ENCODE measurements around the gene HOXC9. TPM values are rescaled to one million over a fixed set of nuclear protein-coding genes. Genes with fewer than 3 reads are reported as not detected.

The HOXC9 gene
- total and polyA plus RNA-seq, 8 donors: 0.08 TPM; not detected in 7

GRCh38 chr12:53980802-53981496, 19.0 kb upstream of the HOXC9 start:
- WGBS, 5 donors: 23 to 34% (median 29%) methylated on average over 15 of the region's 15 CpGs

GRCh38 chr12:53981634-53982565, 18.1 kb upstream of the HOXC9 start:
- Histone ChIP-seq H3K27ac (no peak overlapping the region), H3K4me3 (no peak overlapping the region), H3K4me1 (peaks cover 15 to 38% (median 28%) of the 10 kb centered on the region in 4 donors), H3K36me3 (no peaks in the 10 kb centered on the region), H3K9me3 (peaks cover 0 to 17% (median 1%) of the 10 kb centered on the region in 4 donors), H3K27me3 (peaks cover 55 to 100% (median 99%) of the 10 kb centered on the region in 3 donors)
- WGBS, 5 donors: 17 to 24% (median 20%) methylated on average over 30 of the region's 30 CpGs
- intact Hi-C loops (cut with DNase I; ENCODE audit: low total_unique reads): no loop called here
- DNase-seq: no peak
- TF ChIP-seq CTCF (IDR thresholded peaks at IDR 0.05) (no peak), POLR2AphosphoS5 (IDR thresholded peaks at IDR 0.05) (no peak), EP300 (IDR thresholded peaks at IDR 0.05) (no peak), POLR2A (IDR thresholded peaks at IDR 0.05) (no peak)

More at GRCh38 chr12:53980802-53981496, 19.0 kb upstream of the HOXC9 start:
- Histone ChIP-seq H3K9me3 (peaks cover 0 to 17% (median 1%) of the 10 kb centered on the region in 4 donors), H3K27ac (no peak overlapping the region), H3K4me1 (peaks cover 11 to 32% (median 22%) of the 10 kb centered on the region in 4 donors), H3K36me3 (no peaks in the 10 kb centered on the region), H3K4me3 (no peak overlapping the region), H3K27me3 (peaks cover 54 to 100% (median 99%) of the 10 kb centered on the region in 3 donors)
- intact Hi-C loops (cut with DNase I; ENCODE audit: low total_unique reads): no loop called here
- no peak for DNase-seq
- TF ChIP-seq CTCF (IDR thresholded peaks at IDR 0.05): no peak
- no peak for TF ChIP-seq POLR2AphosphoS5 (IDR thresholded peaks at IDR 0.05)
- TF ChIP-seq POLR2A (IDR thresholded peaks at IDR 0.05): no peak
- no peak for TF ChIP-seq EP300 (IDR thresholded peaks at IDR 0.05)

GRCh38 chr12:53982648-53983567, 17.1 kb upstream of the HOXC9 start:
- TF ChIP-seq EP300 (IDR thresholded peaks at IDR 0.05): no peak
- no peak for TF ChIP-seq POLR2A (IDR thresholded peaks at IDR 0.05)
- TF ChIP-seq POLR2AphosphoS5 (IDR thresholded peaks at IDR 0.05): no peak
- peaks cover 0 to 17% (median 1%) of the 10 kb centered on the region in 4 donors for H3K9me3 ChIP-seq
- H3K27ac ChIP-seq: no peak overlapping the region
- no peak for DNase-seq
- intact Hi-C loops (cut with DNase I; ENCODE audit: low total_unique reads): no loop called here
- no peaks in the 10 kb centered on the region for H3K36me3 ChIP-seq
- H3K4me1 ChIP-seq: peaks cover 15 to 36% (median 28%) of the 10 kb centered on the region in 4 donors
- 14 to 18% (median 15%) methylated on average over 25 to 26 of the region's 26 CpGs for WGBS, 5 donors
- peaks cover 66 to 100% (median 99%) of the 10 kb centered on the region in 3 donors for H3K27me3 ChIP-seq
- H3K4me3 ChIP-seq: no peak overlapping the region

- H3K4me1 ChIP-seq: peaks cover 15 to 32% (median 25%) of the 10 kb centered on the region in 4 donors
- 8 to 13% (median 11%) methylated on average over 17 of the region's 17 CpGs for WGBS, 5 donors
- H3K36me3 ChIP-seq: no peaks in the 10 kb centered on the region
- intact Hi-C loops (cut with DNase I; ENCODE audit: low total_unique reads): no loop called here
- TF ChIP-seq POLR2AphosphoS5 (IDR thresholded peaks at IDR 0.05) (no peak), POLR2A (IDR thresholded peaks at IDR 0.05) (no peak), EP300 (IDR thresholded peaks at IDR 0.05) (no peak), CTCF (IDR thresholded peaks at IDR 0.05) (no peak)
- peaks cover 0 to 17% (median 1%) of the 10 kb centered on the region in 4 donors for H3K9me3 ChIP-seq
- H3K4me3 ChIP-seq: no peak overlapping the region
- no peak for DNase-seq
- H3K27ac ChIP-seq: no peak overlapping the region
- H3K27me3 ChIP-seq: peaks cover 69 to 100% (median 99%) of the 10 kb centered on the region in 3 donors
These were observed 16.4 kb upstream of the HOXC9 start for GRCh38 chr12:53983568-53983949.

All from stomach (tissue), 9 donors.